ENCODE measurements around the gene MT1B. TPM values are rescaled to one million over a fixed set of nuclear protein-coding genes. Genes with fewer than 3 reads are reported as not detected.

The MT1B gene
- total and polyA plus RNA-seq, 7 donors = not detected

DNA sequence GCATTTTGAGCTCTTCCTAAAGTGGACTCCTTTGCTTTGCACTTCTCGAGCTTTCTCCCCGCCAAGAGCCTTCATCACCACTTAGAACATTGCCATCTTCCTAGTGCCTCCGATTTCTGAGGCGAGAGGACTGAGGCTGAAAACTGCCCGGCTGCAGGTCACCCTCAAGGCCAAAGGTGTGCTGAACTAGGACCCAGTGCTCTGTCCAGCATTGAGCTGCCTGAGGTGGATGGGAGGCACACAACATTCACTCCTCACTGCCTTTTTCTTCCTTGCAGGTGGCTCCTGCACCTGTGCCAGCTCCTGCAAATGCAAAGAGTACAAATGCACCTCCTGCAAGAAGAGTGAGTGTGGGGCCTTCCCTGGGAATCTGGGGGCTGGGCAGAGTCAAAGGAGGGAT is 7.9 kb upstream of the MT1B start:
- H3K27me3 ChIP-seq (ENCODE audit: insufficient read depth in 3 of 3, low read length in 2 of 3) = peaks cover 0 to 6% (median 0%) of the 10 kb centered on the region in 3 donors
- TF ChIP-seq, protein P1, sequence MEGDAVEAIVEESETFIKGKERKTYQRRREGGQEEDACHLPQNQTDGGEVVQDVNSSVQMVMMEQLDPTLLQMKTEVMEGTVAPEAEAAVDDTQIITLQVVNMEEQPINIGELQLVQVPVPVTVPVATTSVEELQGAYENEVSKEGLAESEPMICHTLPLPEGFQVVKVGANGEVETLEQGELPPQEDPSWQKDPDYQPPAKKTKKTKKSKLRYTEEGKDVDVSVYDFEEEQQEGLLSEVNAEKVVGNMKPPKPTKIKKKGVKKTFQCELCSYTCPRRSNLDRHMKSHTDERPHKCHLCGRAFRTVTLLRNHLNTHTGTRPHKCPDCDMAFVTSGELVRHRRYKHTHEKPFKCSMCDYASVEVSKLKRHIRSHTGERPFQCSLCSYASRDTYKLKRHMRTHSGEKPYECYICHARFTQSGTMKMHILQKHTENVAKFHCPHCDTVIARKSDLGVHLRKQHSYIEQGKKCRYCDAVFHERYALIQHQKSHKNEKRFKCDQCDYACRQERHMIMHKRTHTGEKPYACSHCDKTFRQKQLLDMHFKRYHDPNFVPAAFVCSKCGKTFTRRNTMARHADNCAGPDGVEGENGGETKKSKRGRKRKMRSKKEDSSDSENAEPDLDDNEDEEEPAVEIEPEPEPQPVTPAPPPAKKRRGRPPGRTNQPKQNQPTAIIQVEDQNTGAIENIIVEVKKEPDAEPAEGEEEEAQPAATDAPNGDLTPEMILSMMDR (IDR thresholded peaks at IDR 0.05) = no peak
- H3K4me3 ChIP-seq = no peak overlapping the region

DNA sequence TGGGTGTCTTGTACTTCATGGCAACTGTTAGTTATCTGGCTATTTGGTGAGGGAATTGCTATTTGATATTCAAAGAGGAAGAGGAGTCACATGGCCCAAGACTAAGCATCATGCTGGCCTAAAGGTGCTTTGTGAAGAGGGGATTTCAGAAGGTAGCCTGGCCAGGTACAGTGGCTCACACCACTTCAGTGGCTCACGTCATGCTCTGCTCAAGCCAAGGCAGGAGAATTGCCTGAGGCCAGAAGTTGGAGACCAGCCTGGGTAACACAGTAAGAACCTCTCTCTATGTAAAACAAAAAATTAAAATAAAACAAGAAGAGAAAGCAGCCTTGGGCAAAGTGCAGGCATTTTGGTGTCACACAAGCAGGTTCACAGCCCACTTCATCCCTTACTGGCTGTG is 6.4 kb upstream of the MT1B start:
- Histone ChIP-seq H3K9me3 (no peaks in the 10 kb centered on the region), H3K27ac (no peak overlapping the region), H3K4me3 (no peak overlapping the region), H3K4me1 (peaks cover 5% of the 10 kb centered on the region), H3K27me3 (ENCODE audit: insufficient read depth in 3 of 3, low read length in 2 of 3) (peaks cover 0 to 6% (median 0%) of the 10 kb centered on the region in 3 donors), H3K36me3 (ENCODE audit: insufficient read depth in 1 of 2, low read depth in 1 of 2) (no peaks in the 10 kb centered on the region)
- ATAC-seq (no peak), DNase-seq (no peak)
- 93 to 100% (median 94%) methylated on average over 1 of the region's 1 CpG for WGBS, 3 donors
- TF ChIP-seq, protein P1 (IDR thresholded peaks at IDR 0.05) = no peak
- intact Hi-C loops (cut with DNase I) = no loop called here

More for the DNA sequence above, 7.9 kb upstream of the MT1B start:
- intact Hi-C loops (cut with DNase I) = loop anchor here in 1 of 2 donors (5.0 kb wide), 1 partner anchor 42 kb away; no protein-coding TSS in a partner anchor
- 50 to 62% (median 55%) methylated on average over 5 of the region's 5 CpGs for WGBS, 3 donors
- no peak overlapping the region for H3K27ac ChIP-seq
- ATAC-seq (no peak), DNase-seq (no peak)
- no peaks in the 10 kb centered on the region for H3K36me3 ChIP-seq (ENCODE audit: insufficient read depth in 1 of 2, low read depth in 1 of 2)
- H3K9me3 ChIP-seq = no peaks in the 10 kb centered on the region
- peaks cover 5% of the 10 kb centered on the region for H3K4me1 ChIP-seq

DNA sequence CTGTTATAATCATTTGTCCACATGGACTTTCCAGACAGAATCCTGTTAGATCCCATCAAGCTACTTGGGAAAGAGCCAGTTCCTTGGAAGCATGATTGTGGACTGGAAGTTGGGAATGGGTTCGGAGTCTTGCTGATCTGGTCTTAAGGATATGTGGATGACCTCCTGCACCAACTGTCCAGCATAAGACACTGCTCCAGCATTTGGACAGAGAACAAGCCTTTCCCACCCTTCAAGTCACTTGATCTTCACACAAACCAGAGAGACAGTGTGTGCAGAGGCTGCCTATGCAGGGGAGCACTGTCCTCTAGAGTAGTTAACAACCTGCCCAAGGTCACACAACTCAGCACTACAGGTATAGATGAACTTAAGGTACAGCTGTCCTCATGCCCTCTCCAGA is 5.8 kb upstream of the MT1B start:
- ATAC-seq = no peak
- Histone ChIP-seq H3K27ac (no peak overlapping the region), H3K4me1 (peaks cover 5% of the 10 kb centered on the region), H3K36me3 (ENCODE audit: insufficient read depth in 1 of 2, low read depth in 1 of 2) (no peaks in the 10 kb centered on the region), H3K9me3 (no peaks in the 10 kb centered on the region), H3K27me3 (ENCODE audit: insufficient read depth in 3 of 3, low read length in 2 of 3) (peaks cover 0 to 6% (median 0%) of the 10 kb centered on the region in 3 donors), H3K4me3 (no peak overlapping the region)
- intact Hi-C loops (cut with DNase I) = no loop called here
- 0 to 3% (median 0%) methylated on average over 1 of the region's 1 CpG for WGBS, 3 donors
- no peak for DNase-seq
- TF ChIP-seq, protein P1 (IDR thresholded peaks at IDR 0.05) = no peak

DNA sequence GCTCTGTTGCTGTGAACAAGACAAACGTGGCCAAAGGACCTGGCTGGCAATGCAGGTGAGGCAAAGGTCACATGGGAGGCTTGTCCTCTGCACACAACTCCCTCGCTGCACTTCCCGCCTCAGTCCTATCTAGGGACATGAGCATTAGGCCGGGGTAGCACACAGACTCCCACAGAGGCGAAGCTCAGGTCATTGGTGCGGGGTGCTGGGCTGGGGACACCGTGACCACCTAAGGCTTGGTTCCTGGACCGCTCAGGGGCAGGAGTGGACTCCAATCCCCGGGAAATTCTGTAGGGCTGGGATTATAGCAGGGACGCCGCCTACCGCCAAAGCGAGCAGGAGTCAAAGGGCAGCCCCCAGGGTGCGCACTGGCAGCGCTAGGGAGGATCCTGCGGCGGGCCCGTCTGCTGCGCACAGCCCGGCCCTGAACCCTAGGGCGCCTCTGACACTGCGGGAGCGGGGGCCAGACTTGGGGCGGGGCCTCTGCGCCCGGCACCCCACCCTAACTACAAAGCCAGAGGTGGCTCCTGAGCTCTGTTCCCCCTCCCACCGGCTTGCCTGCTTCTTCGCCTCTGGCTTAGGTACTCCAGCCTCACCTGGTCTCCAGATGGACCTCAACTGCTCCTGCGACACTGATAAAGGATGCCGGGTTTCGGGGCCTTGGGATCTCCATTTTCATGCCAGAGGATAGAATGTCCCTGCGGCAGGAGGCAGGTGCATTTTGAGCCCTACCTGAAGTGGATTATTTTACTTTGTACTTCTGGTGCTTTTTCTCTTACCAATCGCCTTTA is 3.9 kb upstream of the MT1B start:
- ATAC-seq = no peak
- intact Hi-C loops (cut with DNase I) = no loop called here
- no peak for DNase-seq
- H3K36me3 ChIP-seq (ENCODE audit: insufficient read depth in 1 of 2, low read depth in 1 of 2) = no peaks in the 10 kb centered on the region
- H3K27ac ChIP-seq = no peak overlapping the region
- WGBS, 3 donors = 46 to 50% (median 50%) methylated on average over 30 to 33 of the region's 33 CpGs
- no peak overlapping the region for H3K4me3 ChIP-seq
- TF ChIP-seq, protein P1 (IDR thresholded peaks at IDR 0.05) = no peak
- H3K4me1 ChIP-seq = peaks cover 5% of the 10 kb centered on the region
- peaks cover 0 to 6% (median 0%) of the 10 kb centered on the region in 3 donors for H3K27me3 ChIP-seq (ENCODE audit: insufficient read depth in 3 of 3, low read length in 2 of 3)
- no peaks in the 10 kb centered on the region for H3K9me3 ChIP-seq
